B cell (primary cell): ENCODE measurements around the gene ANTKMT.

ENCODE experiments used
- EZH2 ChIP-seq: IDR thresholded peaks from 2 replicates; pipeline ENCODE4 v1.6.1; 2012; ENCODE audit warnings: borderline replicate concordance, low read depth, mild to moderate bottlenecking, moderate library complexity, low read length; ENCODE audit not compliant: insufficient read depth, poor library complexity, severe bottlenecking
- TF ChIP-seq, protein P1 (sequence below): fragments of 200-600 bp; IDR thresholded peaks from one replicate; pipeline ENCODE4 v1.8.0; 2022; ENCODE audit warnings: antibody characterized with exemption, mild to moderate bottlenecking

DNA sequence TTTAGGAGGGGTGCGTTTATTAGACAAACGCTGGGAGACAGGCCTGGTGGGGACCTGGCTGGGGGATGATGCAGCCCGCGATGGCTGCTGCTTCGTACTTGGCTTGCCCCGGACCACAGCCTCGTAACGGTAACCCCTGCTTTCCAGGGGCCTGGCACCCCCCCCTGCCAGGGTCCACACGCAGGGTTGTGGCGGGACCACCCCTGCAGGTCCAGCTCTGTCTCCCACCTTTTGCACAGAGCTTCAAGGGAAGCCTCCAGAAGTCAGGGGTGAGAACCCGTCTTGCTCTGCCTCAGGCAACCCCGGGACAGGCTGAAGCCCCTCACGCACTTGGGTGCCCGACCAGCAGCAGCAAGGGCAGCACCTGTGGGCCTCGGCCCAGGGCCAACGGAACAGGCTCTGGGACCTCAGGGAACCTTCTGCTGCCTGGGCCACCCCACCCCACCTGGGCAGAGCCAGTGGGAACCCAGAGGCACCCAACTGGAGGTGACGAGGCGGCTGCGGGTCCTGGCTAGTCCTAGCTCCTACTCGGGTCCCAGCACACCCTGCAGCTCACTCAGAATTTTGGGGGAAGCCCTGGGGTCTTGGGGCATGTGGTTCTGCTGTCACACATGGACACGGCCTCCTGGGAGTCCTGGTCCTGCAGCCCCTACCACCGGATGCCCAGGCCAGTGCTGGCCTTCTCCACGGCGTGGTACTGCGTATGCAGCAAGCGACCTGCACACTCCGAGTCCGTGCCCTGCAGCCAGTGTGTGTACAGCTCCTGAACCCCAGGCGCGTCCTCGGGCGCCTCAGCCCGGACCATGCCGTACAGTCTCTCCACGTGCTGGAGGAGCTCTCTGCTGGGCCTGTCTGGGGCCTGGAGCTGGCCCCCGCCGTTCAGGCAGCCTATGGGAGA, 9.1 kb downstream of the ANTKMT start:
- TF ChIP-seq, protein P1, sequence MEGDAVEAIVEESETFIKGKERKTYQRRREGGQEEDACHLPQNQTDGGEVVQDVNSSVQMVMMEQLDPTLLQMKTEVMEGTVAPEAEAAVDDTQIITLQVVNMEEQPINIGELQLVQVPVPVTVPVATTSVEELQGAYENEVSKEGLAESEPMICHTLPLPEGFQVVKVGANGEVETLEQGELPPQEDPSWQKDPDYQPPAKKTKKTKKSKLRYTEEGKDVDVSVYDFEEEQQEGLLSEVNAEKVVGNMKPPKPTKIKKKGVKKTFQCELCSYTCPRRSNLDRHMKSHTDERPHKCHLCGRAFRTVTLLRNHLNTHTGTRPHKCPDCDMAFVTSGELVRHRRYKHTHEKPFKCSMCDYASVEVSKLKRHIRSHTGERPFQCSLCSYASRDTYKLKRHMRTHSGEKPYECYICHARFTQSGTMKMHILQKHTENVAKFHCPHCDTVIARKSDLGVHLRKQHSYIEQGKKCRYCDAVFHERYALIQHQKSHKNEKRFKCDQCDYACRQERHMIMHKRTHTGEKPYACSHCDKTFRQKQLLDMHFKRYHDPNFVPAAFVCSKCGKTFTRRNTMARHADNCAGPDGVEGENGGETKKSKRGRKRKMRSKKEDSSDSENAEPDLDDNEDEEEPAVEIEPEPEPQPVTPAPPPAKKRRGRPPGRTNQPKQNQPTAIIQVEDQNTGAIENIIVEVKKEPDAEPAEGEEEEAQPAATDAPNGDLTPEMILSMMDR: no peak
- no peak for TF ChIP-seq EZH2
